Measurements from ENCODE around the gene STAB1. TPM values are rescaled to one million over a fixed set of nuclear protein-coding genes. Genes with fewer than 3 reads are reported as not detected.

STAB1 gene
- total RNA-seq, 1 donor from 2014 or later = 866 TPM

DNA sequence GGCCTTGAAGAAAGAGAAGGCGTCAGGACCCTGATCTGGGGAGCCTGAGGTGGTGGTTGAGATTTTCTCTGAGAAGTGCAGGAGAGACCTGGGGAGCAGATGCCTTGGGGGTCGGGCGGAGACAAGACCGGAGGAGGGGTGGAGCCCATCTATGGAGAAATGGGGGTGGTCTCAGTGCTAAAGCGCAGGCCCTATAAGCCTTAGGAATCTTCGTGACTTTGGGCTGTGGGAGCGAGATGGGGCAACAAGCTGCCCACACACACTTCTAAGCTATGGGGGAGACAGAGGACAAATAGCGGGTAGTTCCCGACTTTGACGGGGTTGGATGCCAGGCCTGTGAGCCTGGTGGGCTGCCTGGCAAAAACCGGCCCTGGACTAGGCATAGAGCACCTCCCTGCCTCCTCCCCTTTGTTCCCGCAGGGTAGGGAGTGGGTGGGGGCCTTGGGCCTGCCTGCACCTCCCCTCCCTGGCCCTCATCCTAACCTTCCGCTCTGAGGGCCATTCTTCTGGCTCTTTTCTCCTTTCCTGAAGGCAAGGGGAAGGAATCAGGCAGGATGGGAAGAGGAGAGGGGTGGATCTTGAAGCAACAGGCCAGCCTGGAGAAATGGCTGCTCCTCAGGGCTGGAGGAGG lies 38.9 kb upstream of the STAB1 start:
- TF ChIP-seq, protein P1, sequence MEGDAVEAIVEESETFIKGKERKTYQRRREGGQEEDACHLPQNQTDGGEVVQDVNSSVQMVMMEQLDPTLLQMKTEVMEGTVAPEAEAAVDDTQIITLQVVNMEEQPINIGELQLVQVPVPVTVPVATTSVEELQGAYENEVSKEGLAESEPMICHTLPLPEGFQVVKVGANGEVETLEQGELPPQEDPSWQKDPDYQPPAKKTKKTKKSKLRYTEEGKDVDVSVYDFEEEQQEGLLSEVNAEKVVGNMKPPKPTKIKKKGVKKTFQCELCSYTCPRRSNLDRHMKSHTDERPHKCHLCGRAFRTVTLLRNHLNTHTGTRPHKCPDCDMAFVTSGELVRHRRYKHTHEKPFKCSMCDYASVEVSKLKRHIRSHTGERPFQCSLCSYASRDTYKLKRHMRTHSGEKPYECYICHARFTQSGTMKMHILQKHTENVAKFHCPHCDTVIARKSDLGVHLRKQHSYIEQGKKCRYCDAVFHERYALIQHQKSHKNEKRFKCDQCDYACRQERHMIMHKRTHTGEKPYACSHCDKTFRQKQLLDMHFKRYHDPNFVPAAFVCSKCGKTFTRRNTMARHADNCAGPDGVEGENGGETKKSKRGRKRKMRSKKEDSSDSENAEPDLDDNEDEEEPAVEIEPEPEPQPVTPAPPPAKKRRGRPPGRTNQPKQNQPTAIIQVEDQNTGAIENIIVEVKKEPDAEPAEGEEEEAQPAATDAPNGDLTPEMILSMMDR (IDR thresholded peaks at IDR 0.05; ENCODE audit: unreplicated experiment) = no peak
- Mint-ChIP-seq H3K36me3 (ENCODE audit: low read depth, unreplicated experiment) (peaks cover 26% of the 10 kb centered on the region), H3K4me3 (ENCODE audit: unreplicated experiment) (peak overlapping the region; percentile 100), H3K27me3 (ENCODE audit: unreplicated experiment) (peaks cover 9% of the 10 kb centered on the region), H3K9me3 (ENCODE audit: unreplicated experiment) (no peaks in the 10 kb centered on the region), H3K27ac (ENCODE audit: unreplicated experiment) (peak overlapping the region; percentile 89), H3K4me1 (ENCODE audit: unreplicated experiment) (peaks cover 32% of the 10 kb centered on the region)
- DNase-seq (ENCODE audit: low spot score) = no peak

DNA sequence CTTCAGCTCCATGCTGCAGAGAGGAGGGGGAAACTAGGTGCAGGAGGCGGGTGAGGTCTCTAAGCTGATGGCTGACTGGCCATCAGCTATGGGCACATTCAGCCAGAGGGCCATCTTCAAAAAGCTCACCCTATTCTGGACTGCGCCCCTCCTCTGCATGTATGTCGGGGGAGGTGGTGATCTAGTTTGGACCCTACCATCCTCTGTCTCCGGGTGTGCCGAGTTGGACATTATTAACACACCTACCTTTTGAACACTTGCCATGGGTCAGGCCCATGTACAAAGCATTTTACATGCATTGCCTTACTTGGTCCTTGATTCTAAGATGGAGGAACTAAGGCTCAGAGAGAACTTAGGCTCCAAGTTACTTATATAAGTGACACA lies 38.3 kb upstream of the STAB1 start:
- peaks cover 32% of the 10 kb centered on the region for H3K4me1 Mint-ChIP-seq (ENCODE audit: unreplicated experiment)
- H3K9me3 Mint-ChIP-seq (ENCODE audit: unreplicated experiment) = no peaks in the 10 kb centered on the region
- TF ChIP-seq, protein P1 (IDR thresholded peaks at IDR 0.05; ENCODE audit: unreplicated experiment) = no peak
- no peak overlapping the region for H3K27ac Mint-ChIP-seq (ENCODE audit: unreplicated experiment)
- peak overlapping the region; percentile 100 for H3K4me3 Mint-ChIP-seq (ENCODE audit: unreplicated experiment)
- no peak for DNase-seq (ENCODE audit: low spot score)
- H3K36me3 Mint-ChIP-seq (ENCODE audit: low read depth, unreplicated experiment) = peaks cover 26% of the 10 kb centered on the region
- H3K27me3 Mint-ChIP-seq (ENCODE audit: unreplicated experiment) = peaks cover 9% of the 10 kb centered on the region

DNA sequence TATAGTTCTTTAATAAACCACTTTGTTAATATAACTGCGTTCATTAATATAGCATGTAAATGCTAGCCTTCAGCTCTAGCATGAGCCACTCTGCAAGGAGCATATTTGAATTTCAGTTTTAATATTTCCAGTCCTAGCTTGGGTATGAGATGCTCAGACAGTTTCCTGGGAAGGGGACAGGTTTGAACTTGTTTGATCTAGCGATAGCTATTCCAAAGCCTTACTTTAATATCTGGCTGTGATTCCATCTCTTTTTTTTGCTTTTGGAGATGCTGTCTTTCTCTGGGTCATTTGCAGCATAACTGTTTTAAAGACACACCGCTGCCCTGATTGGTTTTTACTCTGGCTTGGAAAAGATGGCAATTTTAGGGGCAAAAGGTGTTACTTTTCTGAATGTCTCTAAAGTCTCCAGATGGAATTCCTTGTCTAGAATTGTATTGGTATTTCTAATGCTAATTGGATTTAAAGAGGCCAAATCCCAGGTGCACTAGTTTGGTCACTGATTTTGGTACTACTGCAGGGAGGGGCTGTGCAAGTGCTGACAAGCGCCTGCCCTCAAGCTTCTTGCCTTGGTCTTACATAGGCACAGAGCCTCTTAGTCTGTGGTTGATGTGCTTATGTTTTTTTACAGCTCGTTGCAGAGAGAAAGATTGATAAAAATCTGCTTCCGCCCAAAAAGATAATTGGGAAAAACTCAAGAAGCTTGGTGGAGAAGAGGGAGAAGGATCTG lies 36.9 kb upstream of the STAB1 start:
- Mint-ChIP-seq H3K4me1 (ENCODE audit: unreplicated experiment) (peaks cover 32% of the 10 kb centered on the region), H3K36me3 (ENCODE audit: low read depth, unreplicated experiment) (peaks cover 30% of the 10 kb centered on the region), H3K9me3 (ENCODE audit: unreplicated experiment) (no peaks in the 10 kb centered on the region), H3K27ac (ENCODE audit: unreplicated experiment) (no peak overlapping the region), H3K4me3 (ENCODE audit: unreplicated experiment) (peak overlapping the region; percentile 100), H3K27me3 (ENCODE audit: unreplicated experiment) (peaks cover 9% of the 10 kb centered on the region)
- TF ChIP-seq, protein P1 (IDR thresholded peaks at IDR 0.05; ENCODE audit: unreplicated experiment) = no peak
- DNase-seq (ENCODE audit: low spot score) = no peak

DNA sequence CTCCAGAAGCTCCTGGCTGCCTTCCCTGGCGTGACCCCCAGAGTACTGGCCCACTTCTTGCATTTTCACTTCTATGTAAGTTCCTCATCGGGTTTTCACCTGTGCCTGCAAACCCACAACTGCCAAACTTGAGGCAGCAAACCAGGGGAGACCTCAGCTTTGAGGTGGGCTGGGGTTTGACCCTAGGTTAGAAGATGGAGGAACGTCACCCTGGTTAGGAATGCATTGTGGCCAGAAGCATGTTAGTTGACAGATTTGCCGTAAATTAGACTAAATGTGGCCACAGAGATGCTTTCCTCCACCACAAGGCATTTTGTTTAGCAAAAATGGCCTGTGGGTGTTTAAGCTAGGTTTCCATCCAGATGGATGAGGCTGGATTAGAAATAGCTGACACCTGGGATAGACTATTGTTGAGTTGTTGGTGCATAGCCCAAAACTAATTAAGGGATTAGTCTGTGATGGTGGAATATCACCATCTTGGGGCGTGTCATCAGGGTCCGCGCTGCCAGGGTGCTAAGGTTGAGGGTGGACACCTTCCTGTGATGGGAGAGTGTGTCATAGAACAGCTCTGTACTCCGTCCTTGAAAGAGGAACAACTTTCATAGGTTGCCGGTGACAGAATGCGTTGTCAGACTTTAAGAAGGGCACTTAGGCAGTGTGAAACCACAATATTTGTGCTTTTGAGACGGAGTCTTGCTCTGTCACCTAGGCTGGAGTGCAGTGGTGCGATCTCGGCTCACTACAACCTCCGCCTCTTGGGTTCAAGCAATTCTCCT lies 36.2 kb upstream of the STAB1 start:
- Mint-ChIP-seq H3K27me3 (ENCODE audit: unreplicated experiment) (peaks cover 5% of the 10 kb centered on the region), H3K27ac (ENCODE audit: unreplicated experiment) (no peak overlapping the region), H3K9me3 (ENCODE audit: unreplicated experiment) (no peaks in the 10 kb centered on the region), H3K4me1 (ENCODE audit: unreplicated experiment) (peaks cover 29% of the 10 kb centered on the region), H3K36me3 (ENCODE audit: low read depth, unreplicated experiment) (peaks cover 33% of the 10 kb centered on the region), H3K4me3 (ENCODE audit: unreplicated experiment) (no peak overlapping the region)
- DNase-seq (ENCODE audit: low spot score) = no peak
- TF ChIP-seq, protein P1 (IDR thresholded peaks at IDR 0.05; ENCODE audit: unreplicated experiment) = no peak
